ENCODE measurements around the gene KLHL3. TPM values are rescaled to one million over a fixed set of nuclear protein-coding genes. Genes with fewer than 3 reads are reported as not detected.
"Not testable (repeated sequence)": the region's sequence is repeated elsewhere in the genome, so short reads cannot be mapped to it uniquely, and the experiment has no call there.

The KLHL3 gene
- total RNA-seq, 1 donor from 2014 or later = 6.8 TPM

GRCh38 chr5:137649228-137649935 lies 86.5 kb downstream of the KLHL3 start:
- peak; percentile 81 for ATAC-seq
- Histone ChIP-seq H3K4me3 (no peak overlapping the region), H3K36me3 (no peaks in the 10 kb centered on the region), H3K4me1 (no peaks in the 10 kb centered on the region), H3K27me3 (no peaks in the 10 kb centered on the region), H3K9me3 (no peaks in the 10 kb centered on the region), H3K27ac (no peak overlapping the region)
- intact Hi-C loops (cut with DNase I) = no loop called here
- no peak for TF ChIP-seq CTCF (IDR thresholded peaks at IDR 0.05)
- DNase-seq = no peak

GRCh38 chr5:137648361-137648760 lies 87.5 kb downstream of the KLHL3 start:
- H3K4me1 ChIP-seq = no peaks in the 10 kb centered on the region
- H3K4me3 ChIP-seq = no peak overlapping the region
- no peak overlapping the region for H3K27ac ChIP-seq
- no peaks in the 10 kb centered on the region for H3K27me3 ChIP-seq
- TF ChIP-seq CTCF (IDR thresholded peaks at IDR 0.05) = no peak
- H3K9me3 ChIP-seq = no peaks in the 10 kb centered on the region
- DNase-seq (no peak), ATAC-seq (no peak)
- H3K36me3 ChIP-seq = no peaks in the 10 kb centered on the region
- intact Hi-C loops (cut with DNase I) = no loop called here

- Histone ChIP-seq H3K27ac (no peak overlapping the region), H3K36me3 (no peaks in the 10 kb centered on the region), H3K27me3 (no peaks in the 10 kb centered on the region), H3K4me3 (no peak overlapping the region), H3K4me1 (no peaks in the 10 kb centered on the region), H3K9me3 (no peaks in the 10 kb centered on the region)
- no peak for TF ChIP-seq CTCF (IDR thresholded peaks at IDR 0.05)
- DNase-seq (no peak), ATAC-seq (no peak)
- intact Hi-C loops (cut with DNase I) = no loop called here
Observed at GRCh38 chr5:137647401-137647800, 88.5 kb downstream of the KLHL3 start.

DNA sequence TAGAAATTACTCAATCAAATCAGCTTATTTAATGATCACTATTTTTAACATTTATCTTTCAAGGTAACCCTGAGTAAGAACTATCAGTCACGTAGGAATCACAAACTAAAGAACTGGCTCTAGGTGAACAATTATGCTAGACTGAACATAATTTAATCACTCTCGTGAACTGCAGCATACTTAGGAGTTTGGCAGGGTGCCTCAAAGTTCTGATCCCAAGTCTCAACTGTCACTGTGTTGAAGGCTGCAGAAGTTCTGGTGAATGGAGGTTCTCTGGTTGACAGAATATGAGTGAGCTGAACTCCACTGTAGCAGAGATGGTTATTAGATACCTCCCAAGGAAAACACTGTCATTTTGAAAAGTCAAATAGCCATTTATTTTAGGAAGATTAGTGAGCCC lies 89.1 kb downstream of the KLHL3 start:
- no peak overlapping the region for H3K27ac ChIP-seq
- DNase-seq (no peak), ATAC-seq (no peak)
- H3K4me1 ChIP-seq = no peaks in the 10 kb centered on the region
- H3K9me3 ChIP-seq = no peaks in the 10 kb centered on the region
- no peaks in the 10 kb centered on the region for H3K36me3 ChIP-seq
- H3K4me3 ChIP-seq = no peak overlapping the region
- no peak for TF ChIP-seq CTCF (IDR thresholded peaks at IDR 0.05)
- H3K27me3 ChIP-seq = no peaks in the 10 kb centered on the region
- intact Hi-C loops (cut with DNase I) = no loop called here

- intact Hi-C loops (cut with DNase I); H3K9me3 ChIP-seq; H3K4me3 ChIP-seq; H3K36me3 ChIP-seq; H3K4me1 ChIP-seq; H3K27me3 ChIP-seq; DNase-seq; H3K27ac ChIP-seq; ATAC-seq: not testable (repeated sequence)
Observed at GRCh38 chr5:137643081-137643480, 92.8 kb downstream of the KLHL3 start.

DNA sequence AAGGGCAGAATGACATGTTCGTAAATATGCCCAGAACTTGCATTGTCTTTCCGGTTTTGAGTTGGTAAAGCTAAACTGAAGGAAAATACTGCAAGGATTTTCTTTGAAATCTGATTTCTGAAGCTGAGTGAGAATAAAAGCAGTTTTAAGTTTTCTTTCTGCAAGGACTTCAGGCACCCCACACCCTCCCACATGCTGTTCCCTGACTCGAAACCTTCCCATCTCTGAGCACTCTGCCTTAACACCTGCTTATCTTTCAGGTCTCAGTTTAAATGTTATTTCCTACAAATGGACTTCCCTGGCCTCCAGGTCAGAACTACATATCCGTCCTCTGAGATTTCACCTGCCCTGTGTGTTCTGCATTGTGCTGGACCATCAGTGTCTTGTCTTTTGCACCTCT lies 93.8 kb downstream of the KLHL3 start:
- Histone ChIP-seq H3K36me3 (no peaks in the 10 kb centered on the region), H3K27ac (no peak overlapping the region), H3K27me3 (no peaks in the 10 kb centered on the region), H3K9me3 (no peaks in the 10 kb centered on the region), H3K4me3 (no peak overlapping the region), H3K4me1 (no peaks in the 10 kb centered on the region)
- intact Hi-C loops (cut with DNase I) = no loop called here
- DNase-seq (no peak), ATAC-seq (no peak)
- TF ChIP-seq CTCF (IDR thresholded peaks at IDR 0.05) = no peak

Measured in upper lobe of right lung (tissue), 1 donor.